ACC112 (cell line): ENCODE data around the gene DNAJB12.

Experiments used
- H2AFZ ChIP-seq: fragments of 200-600 bp; sonication (generic); one replicate; pipeline ENCODE4 v1.6.0; 2017; ENCODE audit warnings: antibody characterized with exemption, low read length; ENCODE audit not compliant: unreplicated experiment
- H3K27ac ChIP-seq: fragments of 200-600 bp; sonication (generic); 2 replicates; pipeline ENCODE4 v1.5.1; 2014; ENCODE audit warnings: low read depth, mild to moderate bottlenecking, antibody characterized with exemption, low read length, moderate library complexity
- H3K27me3 ChIP-seq: fragments of 200-600 bp; sonication (generic); 2 replicates; pipeline ENCODE4 v1.6.1; 2014; ENCODE audit warnings: mild to moderate bottlenecking, antibody characterized with exemption, low read length, moderate library complexity, mixed read lengths; ENCODE audit not compliant: insufficient read depth
- H3K36me3 ChIP-seq: fragments of 200-600 bp; sonication (generic); 2 replicates; pipeline ENCODE4 v1.6.1; 2016; ENCODE audit warnings: mild to moderate bottlenecking, antibody characterized with exemption, low read length, moderate library complexity, mixed read lengths; ENCODE audit not compliant: insufficient read depth
- H3K4me1 ChIP-seq: fragments of 200-600 bp; sonication (generic); one replicate; pipeline ENCODE4 v1.6.1; 2016; ENCODE audit warnings: low read length, mixed read lengths; ENCODE audit not compliant: insufficient read depth, unreplicated experiment, control insufficient read depth
- H3K4me3 ChIP-seq: fragments of 200-600 bp; sonication (generic); 2 replicates; pipeline ENCODE4 v1.5.1; 2014; ENCODE audit warnings: mild to moderate bottlenecking, low read depth, low read length
- H3K79me2 ChIP-seq: fragments of 200-600 bp; sonication (generic); one replicate; pipeline ENCODE4 v1.6.0; 2016; ENCODE audit warnings: low read length; ENCODE audit not compliant: control insufficient read depth, unreplicated experiment, insufficient read depth

The DNAJB12 gene

GRCh38 chr10:72322280-72323058, 32.2 kb downstream of the DNAJB12 start:
- Histone ChIP-seq H3K4me3 (no peak overlapping the region), H3K36me3 (no peaks in the 10 kb centered on the region), H3K79me2 (no peaks in the 10 kb centered on the region), H3K4me1 (peaks cover 49% of the 10 kb centered on the region), H2AFZ (no peak overlapping the region), H3K27me3 (no peaks in the 10 kb centered on the region), H3K27ac (peak overlapping the region; percentile 89)

- Histone ChIP-seq H3K27ac (peak overlapping the region; percentile 89), H3K36me3 (no peaks in the 10 kb centered on the region), H3K4me1 (peaks cover 49% of the 10 kb centered on the region), H3K79me2 (no peaks in the 10 kb centered on the region), H3K27me3 (no peaks in the 10 kb centered on the region), H3K4me3 (no peak overlapping the region), H2AFZ (no peak overlapping the region)
Observed at GRCh38 chr10:72322030-72322279, 32.8 kb downstream of the DNAJB12 start.

- H3K4me1 ChIP-seq = peaks cover 49% of the 10 kb centered on the region
- no peak overlapping the region for H2AFZ ChIP-seq
Observed at GRCh38 chr10:72321248-72322029, 33.3 kb downstream of the DNAJB12 start.

GRCh38 chr10:72320676-72321247, 34.0 kb downstream of the DNAJB12 start:
- Histone ChIP-seq H3K4me1 (peaks cover 56% of the 10 kb centered on the region), H2AFZ (no peak overlapping the region), H3K79me2 (no peaks in the 10 kb centered on the region), H3K27me3 (no peaks in the 10 kb centered on the region), H3K27ac (peak overlapping the region; percentile 89), H3K36me3 (no peaks in the 10 kb centered on the region), H3K4me3 (no peak overlapping the region; the same call in 1 of the 2 replicates)

More at GRCh38 chr10:72321248-72322029, 33.3 kb downstream of the DNAJB12 start:
- Histone ChIP-seq H3K27me3 (no peaks in the 10 kb centered on the region), H3K27ac (peak overlapping the region; percentile 89), H3K36me3 (no peaks in the 10 kb centered on the region), H3K79me2 (no peaks in the 10 kb centered on the region), H3K4me3 (no peak overlapping the region)

GRCh38 chr10:72319416-72320254, 35.1 kb downstream of the DNAJB12 start:
- Histone ChIP-seq H2AFZ (no peak overlapping the region), H3K79me2 (no peaks in the 10 kb centered on the region), H3K4me3 (peak overlapping the region; percentile 55), H3K36me3 (no peaks in the 10 kb centered on the region), H3K4me1 (peaks cover 56% of the 10 kb centered on the region), H3K27me3 (no peaks in the 10 kb centered on the region), H3K27ac (peak overlapping the region; percentile 89)

GRCh38 chr10:72318418-72319262, 36.1 kb downstream of the DNAJB12 start:
- Histone ChIP-seq H3K4me1 (peaks cover 53% of the 10 kb centered on the region), H2AFZ (no peak overlapping the region), H3K36me3 (no peaks in the 10 kb centered on the region), H3K79me2 (no peaks in the 10 kb centered on the region), H3K4me3 (peak overlapping the region; percentile 22; the same call in 1 of the 2 replicates), H3K27ac (peak overlapping the region; percentile 89), H3K27me3 (no peaks in the 10 kb centered on the region)

- no peaks in the 10 kb centered on the region for H3K36me3 ChIP-seq
- no peaks in the 10 kb centered on the region for H3K27me3 ChIP-seq
- H3K4me1 ChIP-seq = peaks cover 43% of the 10 kb centered on the region
- no peaks in the 10 kb centered on the region for H3K79me2 ChIP-seq
- no peak overlapping the region for H3K4me3 ChIP-seq
- no peak overlapping the region for H2AFZ ChIP-seq
- H3K27ac ChIP-seq = 0 out of 2 replicates have a peak overlapping the region, but pooled peaks have one; percentile 11
Observed at GRCh38 chr10:72316748-72317435, 37.8 kb downstream of the DNAJB12 start.

GRCh38 chr10:72316386-72316700, 38.4 kb downstream of the DNAJB12 start:
- Histone ChIP-seq H3K27ac (peak overlapping the region; percentile 73), H3K4me3 (no peak overlapping the region), H3K27me3 (no peaks in the 10 kb centered on the region), H3K36me3 (no peaks in the 10 kb centered on the region), H2AFZ (no peak overlapping the region), H3K4me1 (peaks cover 38% of the 10 kb centered on the region), H3K79me2 (no peaks in the 10 kb centered on the region)

GRCh38 chr10:72315611-72316385, 38.9 kb downstream of the DNAJB12 start:
- H3K27ac ChIP-seq = peak overlapping the region; percentile 73
- H3K27me3 ChIP-seq = no peaks in the 10 kb centered on the region
- no peaks in the 10 kb centered on the region for H3K36me3 ChIP-seq
- no peak overlapping the region for H2AFZ ChIP-seq
- H3K4me1 ChIP-seq = peaks cover 36% of the 10 kb centered on the region
- H3K79me2 ChIP-seq = no peaks in the 10 kb centered on the region
- no peak overlapping the region for H3K4me3 ChIP-seq
